Measurements from ENCODE around the gene BRI3BP.
"Not testable (repeated sequence)": the region's sequence is repeated elsewhere in the genome, so short reads cannot be mapped to it uniquely, and the experiment has no call there.

BRI3BP gene

DNA sequence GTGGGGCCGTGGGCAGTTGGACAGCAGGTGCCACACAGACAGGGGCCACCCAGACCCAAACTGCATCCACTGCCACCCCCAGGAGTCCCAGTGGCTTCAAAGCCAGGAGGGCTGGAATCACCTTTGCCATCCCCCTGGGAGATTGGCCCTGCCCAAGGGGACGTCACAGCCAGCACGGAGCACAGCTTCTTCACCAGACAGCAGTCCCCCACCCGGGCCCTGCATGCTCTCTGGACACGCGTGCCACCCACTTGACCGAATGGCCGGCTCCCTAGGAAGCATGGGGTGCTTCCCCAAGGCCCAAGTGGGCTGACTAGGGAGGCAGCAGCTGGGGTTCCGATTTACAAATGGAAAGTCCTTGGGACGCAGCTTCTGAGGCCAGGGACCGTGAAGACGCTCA is 21.8 kb upstream of the BRI3BP start:
- H3K4me3 ChIP-seq (ENCODE audit: low read depth, low read length), result no peak overlapping the region

DNA sequence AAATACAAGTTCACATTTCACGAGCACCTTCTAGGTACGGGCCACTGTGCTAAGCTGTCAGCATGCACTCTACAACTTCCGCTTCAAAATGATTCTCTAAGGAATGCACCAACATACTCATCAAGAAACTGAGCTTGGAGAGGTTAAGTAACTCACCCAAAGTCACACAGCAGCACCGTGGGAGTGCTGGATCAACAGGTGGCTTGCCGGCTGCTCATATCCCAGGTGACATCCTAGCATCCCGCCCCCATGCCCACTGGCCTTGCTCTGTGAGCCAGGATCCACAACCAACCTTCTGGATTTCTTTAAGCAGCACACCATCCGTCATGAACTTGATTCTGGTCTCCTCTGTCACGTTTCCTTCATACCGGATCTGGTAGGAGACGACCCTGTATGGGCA is 21.2 kb upstream of the BRI3BP start:
- H3K4me3 ChIP-seq (ENCODE audit: low read depth, low read length), result no peak overlapping the region

GRCh38 chr12:124975276-124975675 is 18.2 kb upstream of the BRI3BP start:
- no peak overlapping the region for H3K4me3 ChIP-seq (ENCODE audit: low read depth, low read length)

- no peak overlapping the region for H3K4me3 ChIP-seq (ENCODE audit: low read depth, low read length)
These were observed 16.4 kb upstream of the BRI3BP start for GRCh38 chr12:124976999-124977398.

DNA sequence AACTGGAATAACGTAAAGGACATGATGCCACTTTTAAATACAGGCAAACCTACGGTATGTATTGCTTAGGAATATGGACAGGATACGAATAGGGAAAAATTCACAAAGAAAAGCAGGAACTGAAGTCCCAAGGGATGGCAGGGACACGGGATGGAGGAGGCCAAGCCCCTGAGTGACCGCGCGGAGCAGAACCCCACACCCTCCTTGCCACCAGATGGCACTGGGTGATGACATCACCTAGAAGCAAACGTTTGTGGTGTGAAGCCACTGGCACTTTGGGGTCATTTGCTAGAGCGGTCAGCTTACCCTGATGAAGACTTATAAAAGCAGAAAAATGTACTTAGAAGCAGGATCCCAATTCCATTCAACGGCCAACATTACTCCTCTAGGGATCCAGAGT is 13.9 kb upstream of the BRI3BP start:
- no peak overlapping the region for H3K4me3 ChIP-seq (ENCODE audit: low read depth, low read length)

DNA sequence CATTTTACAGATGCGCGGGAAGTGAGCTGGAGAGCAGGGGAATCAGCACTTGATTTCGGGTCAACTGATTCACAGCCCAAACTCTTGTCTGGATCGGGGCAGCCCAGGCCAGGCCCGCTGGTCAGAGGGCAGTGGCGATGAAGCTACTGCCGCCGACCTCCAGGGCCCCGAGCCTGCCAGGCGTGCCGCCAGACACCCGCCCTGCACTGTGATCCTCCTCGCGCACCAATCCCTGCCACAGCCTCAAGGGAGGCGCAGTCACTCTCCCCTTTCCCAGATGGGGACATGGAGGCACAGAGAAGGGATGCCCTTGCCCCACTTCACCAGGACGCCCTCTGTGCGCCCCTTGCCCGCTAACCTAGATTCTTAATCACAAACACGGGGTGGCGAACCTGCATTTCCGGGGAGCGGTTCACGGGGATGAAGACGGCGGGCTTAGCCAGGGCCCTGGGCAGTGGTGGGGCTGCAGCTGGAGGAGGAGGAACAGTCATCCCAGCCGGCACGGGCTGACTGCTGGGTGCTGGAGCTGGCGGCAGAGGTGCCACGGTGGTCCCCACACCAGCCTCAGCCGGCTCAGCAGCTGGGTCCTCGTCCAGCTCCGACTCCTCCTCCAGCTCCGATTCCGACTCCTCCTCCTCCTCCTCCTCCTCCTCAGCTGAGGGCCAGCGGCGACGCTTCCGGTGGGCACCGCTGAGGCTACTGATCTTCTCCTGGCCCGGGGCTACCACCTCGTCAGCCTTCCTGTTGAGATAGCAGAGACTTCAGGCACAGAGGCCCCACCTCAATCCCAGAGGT is 13.2 kb upstream of the BRI3BP start:
- no peak overlapping the region for H3K4me3 ChIP-seq (ENCODE audit: low read depth, low read length)

DNA sequence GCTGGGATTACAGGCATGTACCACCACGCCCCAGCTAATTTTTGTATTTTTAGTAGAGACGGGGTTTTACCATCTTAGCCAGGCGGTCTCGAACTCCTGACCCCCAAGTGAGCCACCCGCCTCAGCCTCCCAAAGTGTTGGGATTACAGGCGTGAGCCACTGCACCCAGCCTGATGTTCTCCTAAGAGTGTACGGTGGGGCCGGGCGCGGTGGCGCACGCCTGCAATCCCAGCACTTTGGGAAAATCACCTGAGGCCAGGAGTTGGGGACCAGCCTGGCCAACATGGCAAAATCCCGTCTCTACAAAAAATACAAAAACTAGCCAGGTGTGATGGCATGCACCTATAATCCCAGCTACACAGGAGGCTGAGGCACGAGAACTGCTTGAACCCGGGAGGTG is 6.6 kb upstream of the BRI3BP start:
- not testable (repeated sequence) for H3K4me3 ChIP-seq (ENCODE audit: low read depth, low read length)

- H3K4me3 ChIP-seq (ENCODE audit: low read depth, low read length), result peak overlapping the region; percentile 58
These were observed 395 bp upstream of the BRI3BP start for GRCh38 chr12:124992874-124993625.

DNA sequence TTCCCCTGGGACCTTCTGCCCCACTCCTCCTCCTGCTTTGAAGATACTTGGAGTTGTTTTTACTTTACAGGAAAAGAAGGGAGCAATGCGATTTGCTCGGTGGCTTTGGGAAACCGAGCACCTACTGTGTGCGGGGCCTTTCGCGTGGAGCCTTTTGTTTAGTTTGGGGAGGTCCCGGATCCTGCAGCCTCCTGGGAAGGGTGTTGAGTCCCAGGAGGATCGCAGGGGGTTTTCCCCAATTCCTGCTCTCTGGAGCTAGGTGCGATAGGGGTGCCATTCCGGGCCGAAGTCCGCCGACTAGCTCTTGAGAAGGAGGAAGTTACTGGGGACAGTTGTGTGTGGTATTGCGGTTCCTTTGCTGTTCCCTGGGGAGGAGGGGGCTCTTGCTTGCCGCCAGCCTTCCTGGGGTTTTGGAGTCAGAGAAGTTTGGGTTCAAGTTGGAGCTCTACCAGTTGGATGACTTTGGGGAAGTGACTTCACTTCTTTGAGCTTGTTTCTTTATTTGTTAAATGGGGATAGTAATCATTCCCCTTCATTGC is 1.1 kb downstream of the BRI3BP start:
- H3K4me3 ChIP-seq (ENCODE audit: low read depth, low read length), result peak overlapping the region; percentile 79

DNA sequence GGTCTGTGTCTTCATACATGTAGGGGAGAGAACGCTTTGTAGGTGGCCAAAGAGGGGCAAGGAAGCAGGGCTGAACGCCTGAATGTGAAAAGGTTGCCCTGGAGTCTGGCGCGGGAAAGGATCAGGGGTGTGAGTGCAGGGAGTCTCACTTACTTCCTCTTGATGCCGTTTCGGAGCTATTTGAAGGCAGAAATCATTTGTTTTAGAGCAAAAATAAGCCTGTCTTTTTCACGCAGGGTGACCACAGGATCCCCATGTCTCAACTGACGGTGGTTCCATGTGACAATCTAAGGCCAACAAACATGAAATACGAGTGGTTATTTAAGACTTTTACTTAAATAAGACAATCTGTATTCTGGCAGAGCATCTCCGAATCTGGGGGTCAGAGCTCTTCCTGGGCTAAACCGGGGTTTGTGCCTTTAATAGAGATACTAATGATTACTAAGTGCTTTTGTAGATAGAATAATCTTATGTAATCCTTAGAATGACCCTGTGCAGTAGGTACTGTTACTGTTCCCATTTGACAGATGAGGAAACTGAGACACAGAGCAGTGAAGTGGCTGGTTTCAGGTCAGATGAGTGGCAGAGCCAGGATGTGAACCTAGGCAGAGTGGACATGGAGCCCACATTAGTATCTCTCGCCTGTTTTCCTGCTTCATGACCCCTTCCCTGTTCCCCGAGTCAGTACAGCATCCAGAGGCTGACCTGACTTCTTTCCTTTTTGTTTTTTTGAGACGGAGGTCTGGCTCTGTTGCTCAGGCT is 1.9 kb downstream of the BRI3BP start:
- peak overlapping the region; percentile 79 for H3K4me3 ChIP-seq (ENCODE audit: low read depth, low read length)

DNA sequence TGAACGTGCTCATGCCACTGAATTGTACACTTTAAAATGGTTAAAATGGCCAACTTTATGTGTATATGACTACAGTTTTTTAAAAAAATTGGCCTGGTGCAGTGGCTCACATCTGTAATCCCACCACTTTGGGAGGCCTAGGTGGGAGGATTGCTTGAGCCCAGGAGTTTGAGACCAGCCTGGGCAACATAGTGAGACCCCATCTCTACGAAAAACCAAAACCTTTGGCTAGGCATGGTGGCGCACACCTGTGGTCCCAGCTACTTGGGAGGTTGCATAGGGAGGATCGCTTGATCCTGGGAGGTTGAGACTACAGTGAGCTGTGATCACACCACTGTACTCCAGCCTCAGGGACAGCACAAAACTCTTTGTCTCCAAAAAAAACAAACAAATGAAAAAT is 5.3 kb downstream of the BRI3BP start:
- H3K4me3 ChIP-seq (ENCODE audit: low read depth, low read length), result no peak overlapping the region

GRCh38 chr12:125001636-125002035 is 8.2 kb downstream of the BRI3BP start:
- H3K4me3 ChIP-seq (ENCODE audit: low read depth, low read length), result no peak overlapping the region

GRCh38 chr12:125003021-125003420 is 9.6 kb downstream of the BRI3BP start:
- no peak overlapping the region for H3K4me3 ChIP-seq (ENCODE audit: low read depth, low read length)

- no peak overlapping the region for H3K4me3 ChIP-seq (ENCODE audit: low read depth, low read length)
These were observed 11.2 kb downstream of the BRI3BP start for GRCh38 chr12:125004621-125005020.

DNA sequence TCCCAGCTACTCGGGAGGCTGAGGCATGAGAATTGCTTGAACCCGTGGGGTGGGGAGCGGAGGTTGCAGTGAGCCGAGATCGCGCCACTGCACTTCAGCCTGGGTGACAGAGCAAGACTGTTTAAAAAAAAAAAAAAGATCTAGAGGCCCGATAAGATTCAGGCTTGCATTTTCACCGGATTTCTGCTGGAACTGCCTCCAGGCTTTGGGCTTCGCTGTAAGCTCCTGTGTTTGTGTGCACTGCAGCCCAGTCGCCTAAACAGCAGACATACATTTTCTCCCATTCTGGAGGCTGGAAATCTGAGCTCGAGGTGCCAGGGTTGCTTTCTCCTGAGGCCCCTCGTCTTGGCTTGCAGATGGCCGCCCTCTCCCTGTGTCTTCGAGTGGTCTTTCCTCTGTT is 12.2 kb downstream of the BRI3BP start:
- H3K4me3 ChIP-seq (ENCODE audit: low read depth, low read length), result no peak overlapping the region

- no peak overlapping the region for H3K4me3 ChIP-seq (ENCODE audit: low read depth, low read length)
These were observed 12.9 kb downstream of the BRI3BP start for GRCh38 chr12:125006365-125006764.

DNA sequence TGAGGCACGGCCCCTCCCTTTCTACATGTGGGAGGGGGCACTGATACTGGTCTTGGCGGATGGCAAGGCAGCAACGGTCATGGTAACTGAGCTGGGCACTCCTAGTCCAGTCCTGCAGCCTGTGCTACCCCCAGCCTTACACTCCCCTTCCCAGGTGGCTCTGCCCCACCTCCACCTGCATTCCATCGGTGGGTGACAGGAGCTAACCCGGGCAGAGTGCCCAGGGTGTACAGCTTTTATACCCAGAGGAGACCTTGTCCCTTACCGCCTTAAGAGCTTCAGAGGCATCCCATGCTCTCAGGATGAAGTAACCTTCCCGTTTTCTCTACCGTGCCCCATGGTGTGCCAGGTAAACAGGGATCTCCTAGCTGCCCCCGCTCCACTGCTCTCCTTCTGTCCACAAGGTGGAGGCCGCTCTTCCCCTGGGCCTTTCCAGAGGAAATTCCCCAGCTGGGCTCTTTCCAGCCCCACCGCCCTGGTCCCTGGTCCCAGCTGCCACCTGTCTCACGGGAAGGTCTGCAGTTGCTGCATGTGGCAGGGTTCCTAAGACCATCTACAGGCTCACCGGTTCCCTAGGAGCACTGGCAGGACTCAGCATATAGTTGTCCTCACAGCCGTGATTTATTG is 20.5 kb downstream of the BRI3BP start:
- H3K4me3 ChIP-seq (ENCODE audit: low read depth, low read length), result no peak overlapping the region

DNA sequence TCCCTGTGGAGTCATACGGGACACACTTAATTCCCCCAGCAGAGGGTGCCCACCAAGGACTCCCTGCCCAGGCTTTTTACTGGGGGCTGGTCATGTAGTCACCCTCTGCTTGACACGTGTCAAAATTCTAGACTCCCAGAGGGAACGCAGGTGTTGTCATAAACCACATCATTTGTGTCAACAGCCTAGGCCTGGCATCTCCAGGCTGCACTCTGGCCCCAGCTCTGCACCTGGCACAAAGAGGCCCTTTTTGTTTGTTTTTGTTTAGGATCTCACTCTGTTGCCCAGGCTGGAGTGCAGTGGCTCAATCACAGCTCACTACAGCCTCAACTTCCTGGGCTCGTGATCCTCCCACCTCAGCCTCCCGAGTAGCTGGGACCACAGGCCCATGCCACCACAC is 21.1 kb downstream of the BRI3BP start:
- no peak overlapping the region for H3K4me3 ChIP-seq (ENCODE audit: low read depth, low read length)

- H3K4me3 ChIP-seq (ENCODE audit: low read depth, low read length), result no peak overlapping the region
These were observed 22.4 kb downstream of the BRI3BP start for GRCh38 chr12:125015680-125016310.

GRCh38 chr12:125017801-125018200 is 24.4 kb downstream of the BRI3BP start:
- no peak overlapping the region for H3K4me3 ChIP-seq (ENCODE audit: low read depth, low read length)
